ENCODE results near the gene MAPT.

DNA sequence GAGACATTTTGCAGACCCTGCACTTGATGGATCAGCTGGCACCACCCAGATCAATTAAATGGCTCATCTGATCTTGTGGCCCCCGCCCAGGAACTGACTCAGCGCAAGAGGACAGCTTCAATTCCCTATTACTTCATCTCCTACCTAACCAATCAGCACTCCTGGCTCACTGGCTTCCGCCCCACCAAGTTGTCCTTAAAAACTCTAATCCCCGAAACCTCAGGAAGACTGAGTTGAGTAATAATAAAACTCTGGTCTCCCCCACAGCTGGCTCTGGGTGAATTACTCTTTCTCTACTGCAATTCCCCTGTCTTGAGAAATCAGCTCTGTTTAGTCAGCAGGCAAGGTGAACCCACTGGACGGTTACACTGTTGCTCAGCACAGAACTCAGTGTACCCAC, 26.1 kb upstream of the MAPT start:
- TF ChIP-seq, protein P1, sequence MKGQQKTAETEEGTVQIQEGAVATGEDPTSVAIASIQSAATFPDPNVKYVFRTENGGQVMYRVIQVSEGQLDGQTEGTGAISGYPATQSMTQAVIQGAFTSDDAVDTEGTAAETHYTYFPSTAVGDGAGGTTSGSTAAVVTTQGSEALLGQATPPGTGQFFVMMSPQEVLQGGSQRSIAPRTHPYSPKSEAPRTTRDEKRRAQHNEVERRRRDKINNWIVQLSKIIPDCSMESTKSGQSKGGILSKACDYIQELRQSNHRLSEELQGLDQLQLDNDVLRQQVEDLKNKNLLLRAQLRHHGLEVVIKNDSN (IDR thresholded peaks at IDR 0.05), result no peak
- TF ChIP-seq TAF1 (IDR thresholded peaks at IDR 0.05; ENCODE audit: low read depth) (no peak), TCF12 (IDR thresholded peaks at IDR 0.05; ENCODE audit: low read depth) (no peak)

Data from Ishikawa (cell line).